Retina (tissue), 1 donor: ENCODE results near the gene TET3.

ENCODE experiments used
- DNase-seq: peaks from one replicate; pipeline ENCODE4 v3.0.0-alpha.2; 2016

The TET3 gene

DNA sequence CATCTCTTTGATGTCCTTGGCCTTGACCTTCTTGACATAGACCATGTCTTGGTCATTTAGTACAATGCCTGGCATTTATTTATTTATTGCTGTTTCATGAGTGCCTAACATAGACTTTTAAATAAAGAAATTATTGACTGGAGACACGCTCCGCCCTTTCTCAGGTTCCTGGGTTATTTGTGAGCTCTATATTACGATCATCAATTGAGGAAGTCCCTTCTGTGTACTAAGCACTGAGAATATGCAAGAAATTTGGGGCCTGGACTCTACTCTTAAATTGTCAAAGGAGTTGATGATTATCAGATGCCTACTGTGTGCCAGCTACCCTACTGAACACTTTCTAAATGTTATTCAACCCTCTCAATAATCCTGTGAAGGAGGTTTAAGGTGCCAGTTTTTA lies 19.7 kb upstream of the TET3 start:
- DNase-seq: no peak

DNA sequence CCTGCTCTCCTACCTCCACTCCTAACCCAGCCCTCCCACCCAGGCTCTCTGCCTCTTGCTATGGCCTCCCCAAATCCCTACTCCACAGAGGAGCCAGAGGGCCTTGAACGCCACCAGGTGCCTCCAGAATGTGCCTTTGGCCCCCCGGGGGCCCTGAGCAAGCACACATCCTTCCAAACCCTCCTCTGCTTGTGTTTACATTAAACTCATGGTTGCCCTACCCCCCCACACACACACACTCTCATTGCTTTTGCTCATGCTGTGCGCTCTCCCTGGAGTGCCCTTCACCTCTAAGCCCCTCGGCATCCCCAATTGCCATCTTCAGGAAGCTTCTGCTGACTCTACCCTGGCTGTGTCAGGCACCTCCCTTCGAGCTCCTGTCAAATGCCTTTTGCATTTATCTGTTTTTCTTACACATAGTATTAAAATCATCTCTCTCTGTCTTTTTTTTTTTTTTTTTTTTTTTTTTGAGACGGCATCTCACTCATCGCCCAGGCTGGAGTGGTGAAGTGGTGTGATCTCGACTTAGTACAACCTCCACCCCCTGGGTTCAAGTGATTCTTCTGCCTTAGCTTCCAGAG lies 16.3 kb upstream of the TET3 start:
- DNase-seq: no peak

DNA sequence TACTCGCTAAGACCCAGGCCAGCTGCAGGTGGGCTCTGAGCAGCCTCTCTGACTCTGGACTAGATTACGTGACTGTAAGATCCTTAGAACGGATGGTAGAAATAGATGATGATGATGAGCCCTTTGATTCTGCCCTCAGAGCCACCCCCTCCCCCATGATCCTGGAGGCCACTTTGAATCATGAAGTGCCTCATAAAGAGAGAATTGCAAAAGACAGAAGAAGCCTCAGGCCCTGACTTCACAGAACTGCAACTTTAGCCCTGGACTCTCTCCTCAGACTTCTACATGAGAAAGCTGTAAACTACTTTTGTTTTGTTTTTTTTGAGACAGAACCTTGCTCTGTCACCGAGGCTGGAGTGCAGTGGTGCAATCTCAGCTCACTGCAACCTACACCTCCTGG lies 15.4 kb upstream of the TET3 start:
- no peak for DNase-seq

- no peak for DNase-seq
These were observed 14.4 kb upstream of the TET3 start for GRCh38 chr2:73970141-73970803.

GRCh38 chr2:73970850-73971471 lies 13.7 kb upstream of the TET3 start:
- DNase-seq: no peak

DNA sequence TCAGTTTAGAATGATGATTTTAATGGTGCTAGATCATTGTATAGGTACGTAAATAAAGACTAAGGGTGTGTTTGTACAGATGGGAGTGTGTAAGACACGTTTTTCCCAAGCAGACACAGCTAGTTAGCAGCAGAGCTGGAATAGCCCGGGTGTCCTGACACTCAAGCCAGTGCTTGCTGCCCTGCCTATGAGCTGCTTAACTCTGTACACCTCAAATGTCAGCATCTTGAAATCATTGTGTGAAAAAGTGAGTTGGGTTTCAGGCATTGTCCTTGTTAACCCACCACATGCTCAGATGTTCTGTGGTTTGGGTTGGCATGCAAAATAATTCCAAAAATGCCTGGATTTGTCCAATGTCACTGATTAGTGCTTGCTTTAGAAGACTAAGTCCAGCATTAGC lies 13.0 kb upstream of the TET3 start:
- DNase-seq: no peak

DNA sequence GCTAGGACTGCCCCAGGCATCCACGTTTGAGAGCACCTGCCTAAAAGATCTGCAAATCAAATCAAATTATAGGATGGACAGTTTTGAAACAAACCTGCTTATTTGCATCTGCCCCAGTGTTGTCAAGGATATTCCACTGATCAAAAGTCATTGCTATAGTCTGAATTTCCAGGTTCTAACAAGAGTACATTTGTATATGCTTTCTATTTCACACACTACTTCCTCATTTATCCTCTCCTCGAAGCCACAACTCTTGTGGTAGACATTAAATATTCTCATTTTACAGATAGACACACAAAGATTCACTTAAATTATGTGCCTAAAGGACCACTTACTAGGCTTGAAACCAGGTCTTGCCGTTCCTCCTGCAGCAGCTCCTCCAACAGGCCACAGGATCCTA lies 11.9 kb upstream of the TET3 start:
- no peak for DNase-seq

DNA sequence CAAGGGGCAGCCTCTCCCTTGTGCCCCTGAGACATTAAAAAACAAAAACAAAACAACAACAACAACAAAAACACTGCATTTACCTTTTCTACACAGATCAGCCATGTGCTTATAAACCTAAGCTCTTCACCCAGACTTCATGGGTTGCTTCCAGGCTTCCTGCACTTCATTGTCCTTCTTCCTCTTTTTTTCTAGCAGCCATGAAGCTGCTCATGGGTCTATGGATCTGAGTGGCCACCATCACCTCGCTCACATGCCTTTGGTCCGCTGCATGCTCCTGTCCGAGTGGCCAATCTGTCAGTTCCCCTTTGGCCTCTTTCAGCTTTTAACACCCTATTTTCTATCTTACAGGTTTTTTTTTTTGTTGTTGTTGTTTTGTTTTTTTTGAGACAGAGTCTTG lies 9.0 kb upstream of the TET3 start:
- DNase-seq: no peak

GRCh38 chr2:73976803-73977202 lies 7.9 kb upstream of the TET3 start:
- DNase-seq: no peak

GRCh38 chr2:73977466-73977865 lies 7.2 kb upstream of the TET3 start:
- DNase-seq: no peak

DNA sequence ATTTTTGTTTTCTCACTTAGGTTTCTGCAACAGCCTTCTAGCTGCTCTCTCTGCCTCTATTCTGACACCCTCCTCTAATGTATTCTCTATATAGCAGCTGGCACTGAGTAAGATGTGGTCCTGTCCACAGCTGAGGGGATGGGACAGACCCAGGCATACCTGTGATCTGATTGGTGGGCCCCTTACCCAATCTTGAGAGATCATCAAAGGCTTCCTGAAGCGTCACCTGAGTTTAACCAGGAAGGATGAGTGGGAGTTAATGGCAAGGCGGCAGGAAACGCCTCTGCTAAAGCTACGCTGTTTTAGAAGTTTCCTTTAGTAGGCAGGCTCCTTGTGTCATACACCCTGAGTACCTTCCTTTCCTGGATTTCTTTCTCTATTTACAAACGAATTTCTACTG lies 5.7 kb upstream of the TET3 start:
- DNase-seq: no peak

- no peak for DNase-seq
These were observed 5.0 kb upstream of the TET3 start for GRCh38 chr2:73979686-73980085.

GRCh38 chr2:73980566-73980965 lies 4.1 kb upstream of the TET3 start:
- no peak for DNase-seq

DNA sequence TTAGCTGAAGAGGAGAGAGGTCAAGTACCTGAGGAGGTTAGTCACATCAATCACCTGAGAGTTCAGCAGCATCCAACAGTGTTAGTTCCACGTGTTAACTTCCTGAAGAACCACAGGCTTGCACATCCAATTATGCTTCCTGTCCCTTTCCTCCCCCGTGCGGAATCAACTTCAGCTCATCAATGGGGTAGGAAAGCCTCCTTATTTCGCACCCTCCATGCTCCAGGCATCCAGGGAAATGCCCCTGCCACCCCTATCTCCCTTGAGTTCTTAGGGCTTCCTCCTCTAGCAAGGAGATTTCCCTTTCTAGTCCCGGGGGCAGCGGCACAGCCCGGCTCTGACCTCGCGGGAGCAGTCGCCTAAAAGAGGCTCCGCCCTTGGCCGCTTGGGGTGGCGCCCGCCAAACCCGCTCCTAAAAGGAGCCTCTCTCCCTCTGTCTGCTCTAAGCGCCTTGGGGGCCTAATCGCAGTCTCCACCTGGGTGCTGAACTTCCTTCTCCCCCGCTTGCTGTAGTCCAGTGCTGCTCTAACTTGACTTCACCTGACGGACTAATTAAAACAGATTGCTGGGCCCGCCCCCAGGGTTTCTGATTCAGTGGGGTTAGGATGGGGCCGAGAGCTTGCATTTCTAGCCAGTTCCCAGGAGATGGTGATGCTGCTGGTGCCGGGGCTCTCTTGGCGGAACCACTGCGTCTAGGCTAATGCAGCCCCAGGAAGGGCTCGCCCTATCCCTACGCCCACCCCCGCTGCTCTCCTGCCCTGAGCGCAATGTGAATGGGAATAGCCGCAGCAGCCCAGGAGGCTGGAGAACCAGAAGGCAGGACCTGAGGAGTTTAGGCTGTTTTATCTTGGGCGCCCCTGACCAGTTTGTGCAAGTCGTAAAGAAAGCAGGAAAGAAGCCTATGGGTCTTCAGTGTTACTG lies 3.4 kb upstream of the TET3 start:
- DNase-seq: peak; percentile 65

DNA sequence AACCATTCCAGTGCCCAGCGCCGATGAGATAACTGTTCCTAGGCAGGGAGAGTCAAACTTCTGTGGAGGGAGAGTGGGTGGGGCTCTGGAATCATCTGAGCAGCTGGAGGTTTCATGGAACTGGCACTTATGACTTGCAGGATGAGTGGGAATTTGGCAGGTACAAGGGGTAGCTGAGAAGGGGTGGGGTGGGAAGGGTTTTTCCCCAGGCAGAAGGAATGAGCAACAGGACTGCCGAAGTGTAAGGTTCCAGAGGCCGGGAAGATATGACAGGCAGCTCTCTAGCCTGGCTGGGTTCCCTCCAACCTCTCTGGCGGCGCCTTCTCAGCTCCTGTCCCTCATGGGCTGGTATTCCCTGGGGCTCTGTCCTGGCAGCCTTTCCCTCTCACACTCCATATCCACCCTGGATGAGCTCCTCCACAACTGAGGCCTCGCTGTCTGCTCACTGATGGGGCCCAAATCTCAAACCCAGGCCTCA lies 2.5 kb upstream of the TET3 start:
- DNase-seq: peak; percentile 13

DNA sequence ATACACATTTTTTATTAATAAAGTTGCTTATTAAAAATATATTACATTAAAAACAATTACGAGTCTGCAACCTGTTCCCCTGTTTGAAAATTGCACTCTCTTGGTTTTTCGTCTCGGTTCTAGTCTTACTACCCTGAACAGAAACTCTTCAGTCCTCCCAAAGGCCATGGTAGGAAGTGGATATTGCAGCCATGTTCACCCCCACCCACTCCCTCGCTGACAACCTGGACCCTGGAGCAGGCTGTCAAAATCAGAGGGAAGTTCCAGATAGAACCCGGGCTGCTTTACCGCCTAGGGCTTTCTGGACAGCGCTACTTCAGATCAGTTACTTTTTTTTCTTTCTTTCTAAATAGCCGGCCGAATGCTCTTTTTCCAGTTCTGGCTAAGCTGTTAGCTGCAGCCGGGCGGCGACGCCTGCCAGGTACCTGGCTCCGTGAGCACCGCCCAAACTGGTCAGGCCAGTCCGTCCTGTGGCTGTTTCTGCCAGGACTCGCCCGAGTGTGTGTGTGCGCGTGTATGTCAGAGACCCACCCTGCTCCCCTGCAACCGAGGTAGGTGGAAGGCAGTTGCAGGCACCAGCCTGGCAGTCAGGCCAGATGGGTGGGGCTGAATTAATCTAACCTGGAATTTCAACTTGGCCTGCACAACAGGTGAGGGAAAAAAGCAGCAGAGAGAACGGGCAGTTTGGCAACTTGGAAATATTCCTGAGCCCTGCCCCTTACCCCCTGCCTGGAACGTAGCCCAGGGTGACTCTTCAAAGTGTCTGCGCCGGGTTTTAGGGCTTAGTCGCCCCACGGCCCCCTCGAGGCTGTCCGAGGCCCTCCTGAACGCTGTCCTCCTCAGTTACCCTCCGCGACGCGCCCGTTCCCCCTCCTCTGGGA lies 1.1 kb upstream of the TET3 start:
- peak; percentile 68 for DNase-seq

GRCh38 chr2:73984922-73985307 lies 205 bp downstream of the TET3 start:
- no peak for DNase-seq

DNA sequence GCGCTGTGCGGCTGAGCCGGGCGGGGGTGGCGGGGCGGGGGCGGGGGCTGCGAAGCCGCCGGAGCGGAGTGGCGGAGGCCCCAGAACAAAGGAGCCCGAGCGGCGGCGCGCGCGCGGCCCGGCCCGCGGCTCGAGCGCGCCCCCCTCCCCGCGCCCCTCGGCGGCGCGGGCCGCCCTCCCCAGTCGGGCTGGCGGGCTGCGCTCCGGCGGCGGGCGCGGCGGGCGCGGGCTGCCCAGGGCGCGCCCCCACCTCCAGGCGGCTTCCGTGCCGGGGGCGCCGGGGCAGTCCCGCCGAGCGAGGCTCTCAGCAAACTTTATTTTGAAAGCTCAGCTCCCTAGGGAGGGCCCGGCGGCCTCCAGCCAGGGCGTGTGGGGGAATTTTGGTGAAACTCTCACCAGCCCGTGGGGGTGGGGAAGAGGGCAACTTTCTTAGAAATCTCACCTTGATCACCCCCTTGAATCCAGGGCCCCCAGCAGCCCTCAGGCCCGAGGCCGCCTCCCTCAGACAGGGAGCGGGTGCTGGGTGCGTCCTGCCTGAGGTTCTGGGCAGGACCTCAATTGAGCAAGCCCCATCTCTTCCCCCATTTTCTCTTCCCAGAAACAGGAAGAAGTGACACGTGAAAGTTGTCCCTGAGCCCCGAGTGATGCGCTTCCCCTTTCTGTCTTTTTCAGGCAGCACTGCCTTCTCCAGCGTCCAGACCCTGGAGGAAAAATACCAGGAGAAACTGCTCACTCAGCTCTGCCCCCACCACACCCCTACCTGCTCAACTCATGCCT lies 786 bp downstream of the TET3 start:
- peak; percentile 64 for DNase-seq

GRCh38 chr2:73986085-73986681 lies 1.5 kb downstream of the TET3 start:
- peak; percentile 31 for DNase-seq

GRCh38 chr2:73987109-73987947 lies 2.6 kb downstream of the TET3 start:
- DNase-seq: peak; percentile 72
